GM18858 (cell line): ENCODE results near the gene RAC2.
"Not testable (repeated sequence)": the region's sequence is repeated elsewhere in the genome, so short reads cannot be mapped to it uniquely, and the experiment has no call there.

Source experiments
- ATAC-seq: cut with Tn5 transposase; IDR thresholded peaks from one replicate; pipeline ENCODE4 v1.9.1; 2021; ENCODE audit not compliant: unreplicated experiment

The RAC2 gene

GRCh38 chr22:37256075-37256726, 12.1 kb upstream of the RAC2 start:
- no peak for ATAC-seq

DNA sequence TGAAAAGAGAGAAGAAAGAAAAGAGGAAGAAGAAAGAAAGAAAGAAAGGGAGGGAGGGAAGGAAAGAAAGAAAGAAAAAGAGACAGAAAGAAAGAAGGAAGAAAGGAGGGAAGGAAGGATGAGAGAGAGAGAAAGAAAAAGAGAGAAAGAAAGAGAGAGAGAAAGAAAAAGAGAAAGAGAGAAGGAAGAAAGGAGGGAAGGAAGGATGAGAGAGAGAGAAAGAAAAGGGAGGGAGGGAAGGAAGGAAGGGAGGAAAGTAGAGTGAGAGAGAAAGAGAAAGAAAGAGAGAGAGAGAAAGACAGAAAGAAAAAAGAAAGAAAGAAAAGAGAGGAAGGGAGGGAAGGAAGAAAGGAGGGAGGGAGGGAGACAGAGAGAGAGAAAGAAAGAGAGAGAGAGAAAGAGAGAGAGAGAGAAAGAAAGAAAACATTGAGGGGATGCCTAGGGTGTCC, 11.5 kb upstream of the RAC2 start:
- no peak for ATAC-seq

GRCh38 chr22:37254867-37255233, 10.8 kb upstream of the RAC2 start:
- ATAC-seq = no peak

- no peak for ATAC-seq
Observed at GRCh38 chr22:37254209-37254866, 10.3 kb upstream of the RAC2 start.

DNA sequence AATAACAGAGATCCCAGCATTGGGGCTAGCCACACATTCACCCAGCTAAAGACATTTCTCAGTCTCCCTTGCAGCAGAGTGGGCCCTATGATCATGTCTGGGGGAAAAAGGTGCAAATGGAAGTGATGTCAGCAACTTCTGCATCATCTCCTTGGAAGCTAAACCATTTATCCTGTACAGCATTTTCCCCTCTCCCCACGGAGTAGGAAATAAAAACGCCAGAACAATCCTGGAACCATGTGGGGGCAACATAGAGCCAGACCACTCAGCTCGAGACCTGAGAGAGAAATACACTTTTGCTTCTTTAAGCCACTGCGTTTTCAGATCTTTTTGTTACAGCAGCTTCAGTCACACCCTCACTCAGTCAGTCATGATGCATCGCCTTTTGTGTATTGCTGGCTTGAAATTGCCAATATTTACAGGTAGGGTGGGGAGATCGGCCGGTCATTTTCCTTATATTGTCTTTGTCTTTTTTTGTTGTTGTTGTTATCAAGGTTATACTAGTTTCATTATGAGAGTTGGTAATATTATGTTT, 9.1 kb upstream of the RAC2 start:
- ATAC-seq = no peak

GRCh38 chr22:37251836-37252235, 7.8 kb upstream of the RAC2 start:
- ATAC-seq = not testable (repeated sequence)

GRCh38 chr22:37249986-37250385, 5.9 kb upstream of the RAC2 start:
- ATAC-seq = no peak

DNA sequence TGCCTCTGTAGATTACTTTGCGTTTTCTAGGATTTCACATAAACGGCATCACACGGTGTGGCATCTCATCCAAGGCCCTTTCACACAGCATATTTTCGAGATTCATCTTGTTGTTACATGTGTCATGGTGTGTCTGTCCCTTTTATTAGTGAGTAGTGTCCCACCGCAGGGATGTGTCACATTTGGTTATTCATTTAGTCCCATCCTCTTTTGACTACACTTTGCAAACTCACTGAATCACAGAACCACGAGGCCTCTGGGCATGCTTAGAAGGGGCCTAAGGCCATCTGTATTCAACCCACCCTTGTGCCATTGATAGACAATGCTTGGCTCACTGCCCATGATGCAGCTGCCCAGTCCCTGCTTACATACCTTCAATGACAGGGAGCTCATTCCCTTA, 4.2 kb upstream of the RAC2 start:
- ATAC-seq = no peak

DNA sequence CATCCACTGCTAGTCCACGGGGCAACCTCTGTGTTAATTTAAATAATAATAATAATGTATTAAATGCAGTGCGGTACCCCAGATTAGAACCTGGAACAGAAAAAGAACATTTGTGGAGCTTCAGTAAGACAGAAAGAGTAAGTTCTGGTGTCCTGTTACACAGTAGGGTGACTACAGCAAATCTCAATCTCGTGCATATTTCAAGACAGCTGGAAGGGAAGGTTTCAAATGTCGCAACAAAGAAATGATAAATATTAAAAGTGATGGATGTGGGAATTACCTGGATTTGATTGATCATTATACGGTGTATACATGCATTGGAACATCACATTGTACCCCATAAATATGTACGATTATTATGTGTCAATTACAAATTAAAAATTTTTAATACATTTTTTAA, 1.7 kb upstream of the RAC2 start:
- no peak for ATAC-seq

DNA sequence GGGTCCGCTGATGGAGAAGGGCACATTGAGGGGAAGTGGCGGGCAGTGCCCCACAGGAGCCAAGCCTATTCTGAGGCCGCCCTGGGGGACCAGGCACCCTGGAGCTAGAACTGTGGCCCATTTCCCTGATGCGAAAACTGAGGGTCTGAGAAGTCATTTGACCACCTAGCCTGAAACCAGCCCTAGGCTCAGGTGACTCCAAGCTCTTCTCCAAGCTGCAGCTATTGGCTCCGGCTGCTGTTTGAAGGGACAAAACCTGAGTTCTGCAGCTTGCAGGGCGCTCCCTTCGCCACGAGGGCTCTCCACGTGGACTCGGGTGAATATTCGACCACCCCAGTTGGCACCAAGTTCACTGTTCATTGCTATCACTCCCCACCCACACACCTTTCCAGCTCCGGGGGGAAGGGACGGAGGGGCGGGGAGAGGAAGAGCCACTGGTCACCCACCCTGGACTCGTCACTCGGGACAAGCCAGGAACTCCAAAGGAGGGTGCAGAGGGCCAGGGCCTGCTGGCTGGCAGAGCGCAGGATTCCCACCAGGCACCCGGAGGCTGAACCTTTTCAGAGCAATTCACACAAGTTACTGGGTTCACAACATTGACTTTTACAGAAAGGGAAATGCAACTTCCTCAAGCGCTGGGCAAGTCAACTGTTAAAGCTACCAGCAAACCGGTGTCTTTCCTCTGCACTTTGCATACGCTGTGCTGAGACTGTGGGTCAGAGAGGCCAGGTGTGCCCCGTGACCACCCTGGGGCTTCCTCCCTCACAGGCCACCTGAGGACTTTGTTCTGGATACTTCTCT, 1.1 kb upstream of the RAC2 start:
- no peak for ATAC-seq

DNA sequence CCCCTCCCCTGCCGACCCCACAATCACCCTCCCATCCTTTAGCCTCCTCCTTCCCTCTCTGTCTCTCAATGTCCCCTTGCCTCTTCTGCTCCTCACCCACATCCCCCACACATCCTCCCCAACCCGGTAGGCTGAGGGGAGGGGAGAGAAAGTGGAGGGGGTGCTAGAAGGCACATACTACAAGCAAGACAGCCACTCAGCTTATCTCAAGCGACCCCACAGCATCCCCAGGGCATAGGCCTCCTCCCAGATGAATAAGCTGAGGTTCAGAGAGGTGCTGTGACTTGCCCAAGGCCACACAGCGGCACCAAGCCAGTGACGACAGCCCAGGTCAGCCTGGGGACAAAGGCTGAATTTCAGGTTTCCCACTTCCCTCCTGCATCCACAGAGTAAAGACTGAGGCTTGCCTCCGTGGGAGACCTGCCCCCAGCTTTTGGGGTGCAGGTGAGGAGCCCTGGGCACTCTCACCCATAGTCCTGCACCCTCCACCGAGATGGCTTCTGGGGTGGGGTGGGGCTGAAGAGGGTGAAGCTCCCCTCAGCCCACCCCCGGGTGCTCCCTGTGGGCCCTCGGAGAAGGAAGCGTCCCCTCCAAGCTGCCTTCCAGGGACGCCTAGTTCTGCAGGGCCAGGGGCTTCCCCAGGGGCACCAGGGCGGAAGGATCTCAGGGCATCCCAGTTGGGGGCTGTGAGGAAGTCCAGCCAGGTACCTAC, 511 bp downstream of the RAC2 start:
- ATAC-seq = no peak

DNA sequence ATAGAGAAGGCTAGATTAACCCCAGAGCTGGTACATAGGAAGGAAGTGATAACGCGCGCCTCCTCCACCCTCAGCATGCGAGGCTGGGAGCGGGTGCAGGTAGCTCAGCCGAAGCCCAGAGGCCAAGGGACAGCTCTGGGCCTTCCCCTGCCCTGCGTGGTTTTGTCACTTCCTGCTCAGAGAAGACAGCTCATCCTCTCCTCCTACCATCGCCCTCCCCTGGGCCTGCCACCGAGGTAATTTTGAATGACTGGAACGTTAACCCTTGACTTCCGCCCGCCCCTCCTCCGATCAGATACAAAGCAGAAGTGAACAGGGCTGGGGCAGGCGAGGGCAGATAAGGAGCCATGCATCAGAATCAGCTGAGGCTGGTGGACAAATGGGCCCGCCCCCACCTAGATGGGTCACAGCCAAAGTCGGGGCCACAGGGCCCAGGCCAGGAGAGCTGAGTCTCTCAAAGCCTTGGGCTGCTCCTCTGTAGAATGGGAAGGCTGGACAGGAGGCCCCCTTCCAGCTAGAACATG, 1.6 kb downstream of the RAC2 start:
- no peak for ATAC-seq

DNA sequence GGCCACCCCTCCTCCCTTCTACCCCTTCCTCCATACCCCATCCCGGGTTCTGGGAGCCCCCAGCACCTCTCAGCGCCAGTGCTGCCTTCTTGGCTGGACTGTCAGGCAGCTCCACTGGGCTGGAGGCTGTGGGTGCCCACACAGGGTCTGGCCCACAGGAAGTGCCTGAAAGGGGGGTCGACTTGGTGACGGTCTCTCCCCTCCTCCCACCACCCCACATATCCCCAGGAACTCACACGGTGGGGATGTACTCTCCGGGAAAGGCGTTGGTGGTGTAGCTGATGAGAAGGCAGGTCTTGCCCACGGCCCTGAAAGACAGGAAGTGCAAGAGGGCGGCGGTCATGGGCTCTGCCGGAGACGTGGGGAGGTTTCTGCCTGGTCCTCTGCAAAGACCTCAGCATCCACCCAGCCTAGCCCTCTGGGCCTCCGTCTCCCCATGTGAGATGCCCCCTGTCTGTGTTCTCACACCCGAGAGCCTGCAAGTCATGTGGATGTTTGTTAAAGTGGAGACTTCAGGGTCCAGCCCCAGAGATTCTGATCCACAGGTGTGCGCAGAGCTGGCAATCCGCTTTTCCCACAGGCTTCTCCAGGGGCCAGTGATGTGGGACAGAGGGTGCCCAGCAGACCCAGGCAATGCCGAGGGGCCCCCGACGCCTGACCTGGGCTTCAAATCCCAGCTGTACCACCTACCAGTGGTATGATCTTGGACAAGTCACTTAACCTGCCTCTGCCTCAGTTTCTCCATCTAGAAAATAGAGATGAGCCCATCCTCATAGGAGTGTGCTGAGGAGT, 2.5 kb downstream of the RAC2 start:
- ATAC-seq = no peak

- no peak for ATAC-seq
Observed at GRCh38 chr22:37240941-37241320, 3.1 kb downstream of the RAC2 start.

DNA sequence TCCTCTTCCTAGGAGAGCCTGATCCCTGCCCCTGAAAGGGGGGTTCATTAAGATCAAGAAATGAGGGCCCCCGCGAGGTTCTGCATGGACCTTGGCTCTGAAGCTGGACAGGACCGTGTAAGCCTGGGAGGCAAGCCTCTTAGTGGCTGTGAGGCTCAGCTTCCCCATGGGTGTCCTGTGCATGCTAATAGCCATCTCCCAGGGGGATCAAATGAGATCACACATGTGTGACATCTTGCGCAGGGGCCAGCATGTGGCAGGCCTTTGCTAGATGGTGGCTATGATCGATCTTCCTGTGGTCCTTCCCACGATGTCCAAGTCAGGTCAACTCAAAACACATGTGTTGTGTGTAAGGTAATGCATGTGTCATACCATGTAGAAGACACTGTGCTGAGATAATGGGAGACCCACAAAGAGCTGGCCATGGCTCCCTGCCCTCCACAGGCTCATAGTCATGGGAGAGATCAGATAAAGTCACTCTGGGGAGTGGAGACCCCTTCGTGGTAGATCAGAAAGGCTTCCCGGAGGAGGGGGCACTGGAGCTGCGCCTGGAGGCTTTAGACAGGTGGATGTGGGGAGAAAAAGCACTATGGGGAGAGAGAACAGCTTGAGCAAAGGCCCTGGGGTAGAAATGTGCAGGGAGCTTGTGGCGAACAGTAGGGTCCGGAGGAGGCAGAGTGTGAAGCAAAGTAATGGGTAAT, 3.7 kb downstream of the RAC2 start:
- no peak for ATAC-seq

- no peak for ATAC-seq
Observed at GRCh38 chr22:37239336-37240239, 4.5 kb downstream of the RAC2 start.

DNA sequence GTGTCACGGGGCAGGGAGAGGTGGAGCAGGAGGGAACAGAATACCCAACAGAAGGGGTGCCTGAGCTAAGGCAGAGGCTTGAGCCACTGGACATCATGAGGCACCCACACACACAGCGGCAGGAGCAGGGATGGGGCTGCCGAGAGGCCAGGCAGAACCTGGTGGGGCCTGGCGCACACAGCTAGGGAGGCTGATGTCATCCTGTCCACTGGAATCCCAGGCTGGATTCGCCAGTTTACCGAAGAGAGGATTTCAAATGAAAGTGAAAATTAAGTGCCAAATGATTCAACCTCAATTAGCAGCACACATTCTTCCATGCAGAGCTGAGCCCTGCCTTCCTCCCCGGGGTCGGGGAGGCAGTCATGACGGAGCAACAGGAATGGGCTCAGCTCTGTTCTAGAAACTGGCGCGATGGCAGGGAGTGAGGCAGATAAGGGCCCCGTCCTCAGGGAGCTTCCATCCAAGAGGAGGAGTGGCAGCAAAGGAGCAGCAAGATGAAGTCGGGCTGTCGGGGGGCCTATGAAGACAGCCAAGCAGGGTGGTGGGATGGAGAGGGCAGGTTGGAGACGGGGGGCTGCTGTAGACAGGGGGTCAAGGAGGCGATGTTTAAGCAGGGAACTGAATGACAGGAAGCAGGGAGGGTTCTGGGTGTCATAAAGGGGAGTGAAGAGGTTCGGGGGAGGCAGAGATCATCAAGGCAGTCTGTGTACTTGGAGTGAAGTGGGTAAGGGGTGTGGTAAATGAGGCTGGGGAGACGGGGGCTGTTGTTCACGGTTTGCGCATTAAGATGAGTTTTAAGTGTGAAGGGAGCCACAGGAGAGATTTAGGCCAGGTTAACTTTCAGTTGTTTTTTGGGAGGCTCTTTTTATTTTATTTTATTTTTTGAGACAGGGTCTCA, 6.4 kb downstream of the RAC2 start:
- ATAC-seq = no peak
